HS-27A (cell line): Measurements from ENCODE around the gene NFKB1.

Experiments
- DNase-seq: peaks from one replicate; pipeline ENCODE4 v3.0.0-alpha.2; 2012; ENCODE audit warnings: low read depth, missing footprints

The NFKB1 gene

GRCh38 chr4:102533348-102533747, 32.2 kb downstream of the NFKB1 start:
- no peak for DNase-seq

GRCh38 chr4:102533904-102534303, 32.7 kb downstream of the NFKB1 start:
- DNase-seq = no peak

- DNase-seq = no peak
Observed at GRCh38 chr4:102534845-102535244, 33.7 kb downstream of the NFKB1 start.

GRCh38 chr4:102535398-102536082, 34.4 kb downstream of the NFKB1 start:
- DNase-seq = peak; percentile 56

GRCh38 chr4:102536768-102537167, 35.6 kb downstream of the NFKB1 start:
- DNase-seq = no peak

GRCh38 chr4:102537269-102537668, 36.1 kb downstream of the NFKB1 start:
- DNase-seq = no peak

GRCh38 chr4:102541697-102542096, 40.5 kb downstream of the NFKB1 start:
- DNase-seq = no peak

- DNase-seq = no peak
Observed at GRCh38 chr4:102543030-102543928, 42.1 kb downstream of the NFKB1 start.

- DNase-seq = no peak
Observed at GRCh38 chr4:102546635-102547034, 45.5 kb downstream of the NFKB1 start.

GRCh38 chr4:102547973-102548372, 46.8 kb downstream of the NFKB1 start:
- DNase-seq = no peak

GRCh38 chr4:102551958-102552565, 50.9 kb downstream of the NFKB1 start:
- DNase-seq = no peak

- no peak for DNase-seq
Observed at GRCh38 chr4:102552781-102553180, 51.6 kb downstream of the NFKB1 start.

- DNase-seq = no peak
Observed at GRCh38 chr4:102553982-102554381, 52.8 kb downstream of the NFKB1 start.

- DNase-seq = no peak
Observed at GRCh38 chr4:102554482-102554881, 53.3 kb downstream of the NFKB1 start.

- DNase-seq = no peak
Observed at GRCh38 chr4:102554992-102555391, 53.8 kb downstream of the NFKB1 start.

GRCh38 chr4:102557636-102558035, 56.5 kb downstream of the NFKB1 start:
- no peak for DNase-seq

- no peak for DNase-seq
Observed at GRCh38 chr4:102560115-102560514, 59.0 kb downstream of the NFKB1 start.

- no peak for DNase-seq
Observed at GRCh38 chr4:102560571-102561341, 59.6 kb downstream of the NFKB1 start.

GRCh38 chr4:102563000-102563399, 61.8 kb downstream of the NFKB1 start:
- DNase-seq = no peak

- DNase-seq = no peak
Observed at GRCh38 chr4:102564399-102565059, 63.4 kb downstream of the NFKB1 start.

- no peak for DNase-seq
Observed at GRCh38 chr4:102565696-102566095, 64.5 kb downstream of the NFKB1 start.

GRCh38 chr4:102566426-102566825, 65.3 kb downstream of the NFKB1 start:
- DNase-seq = no peak
